Caco-2 (cell line): ENCODE data around the gene SV2C. TPM values are rescaled to one million over a fixed set of nuclear protein-coding genes. Genes with fewer than 3 reads are reported as not detected.

Source experiments
- BruUV-seq: library from RNA; stranded (reverse); fragments of 400-500 nt; replicated peaks from 2 replicates; lab custom pipeline; 2021; lab: Mats Ljungman, UMichigan
- CTCF ChIA-PET: fragments of 300-600 bp; sonication (Branson Sonifier 250); formaldehyde crosslinking; loops from one replicate; lab custom pipeline; 2022; ENCODE audit warnings: antibody characterized with exemption; lab: Charles Lee
- POLR2A ChIA-PET: fragments of 300-600 bp; sonication (Branson Sonifier 250); formaldehyde crosslinking; loops from one replicate; lab custom pipeline; 2022; ENCODE audit warnings: antibody characterized with exemption; lab: Charles Lee
- DNase-seq, 2 experiments: peaks; one replicate each; pipeline versions ENCODE4 v3.0.0 to v3.0.0-alpha.2; 2020 to 2022
- H3K27me3 ChIP-seq: replicated peaks from 2 replicates; pipeline ENCODE4 v1.6.0; 2011; ENCODE audit warnings: low read length; ENCODE audit not compliant: control insufficient read depth, insufficient read depth
- H3K36me3 ChIP-seq: 2 replicates; pipeline ENCODE4 v1.5.1; 2011; ENCODE audit warnings: low read length; ENCODE audit not compliant: control insufficient read depth, insufficient read depth
- H3K4me1 ChIP-seq: fragments of 250-450 bp; sonication (Bioruptor Pico); 2 replicates; pipeline ENCODE4 v1.5.1; 2020; ENCODE audit warnings: mild to moderate bottlenecking
- H3K4me3 ChIP-seq: 2 replicates; pipeline ENCODE4 v1.5.1; 2011; ENCODE audit warnings: low read depth, mild to moderate bottlenecking, control low read depth, low read length
- H3K9me3 ChIP-seq: fragments of 250-450 bp; sonication (Bioruptor Pico); 2 replicates; pipeline ENCODE4 v1.5.1; 2020; ENCODE audit warnings: mild to moderate bottlenecking, moderate library complexity
- H3K27ac Mint-ChIP-seq: one replicate; pipeline ENCODE4 v1.8.0; 2022; ENCODE audit warnings: mixed read lengths; ENCODE audit not compliant: unreplicated experiment
- H3K27me3 Mint-ChIP-seq: one replicate; pipeline ENCODE4 v1.8.0; 2022; ENCODE audit warnings: mixed read lengths; ENCODE audit not compliant: insufficient read depth, unreplicated experiment
- H3K36me3 Mint-ChIP-seq: one replicate; pipeline ENCODE4 v1.8.0; 2022; ENCODE audit warnings: mild to moderate bottlenecking, mixed read lengths; ENCODE audit not compliant: insufficient read depth, unreplicated experiment
- H3K4me1 Mint-ChIP-seq: one replicate; pipeline ENCODE4 v1.8.0; 2022; ENCODE audit warnings: low read depth, mixed read lengths; ENCODE audit not compliant: unreplicated experiment
- H3K4me3 Mint-ChIP-seq: one replicate; pipeline ENCODE4 v1.8.0; 2022; ENCODE audit warnings: mild to moderate bottlenecking, moderate library complexity, mixed read lengths; ENCODE audit not compliant: unreplicated experiment
- H3K9me3 Mint-ChIP-seq: one replicate; pipeline ENCODE4 v1.8.0; 2022; ENCODE audit warnings: mixed read lengths; ENCODE audit not compliant: unreplicated experiment
- intact Hi-C: fragments of 100-400 bp; cut with micrococcal nuclease; formaldehyde crosslinking; loops from one replicate; pipeline ENCODE4 v1.10.0; 2022; ENCODE audit not compliant: unreplicated experiment
- total RNA-seq: library from RNA; stranded (reverse); gene quantifications from 2 replicates; pipeline ENCODE4 v1.2.3, GENCODE V29; 2022
- TF ChIP-seq, protein P1 (sequence below), 2 experiments: fragments of 200-600 bp in 1 of 2; IDR thresholded peaks; 1 replicate in 1 of 2; 2 replicates in 1 of 2; pipeline versions ENCODE4 v1.5.1 to v1.8.0; 2011 to 2022; ENCODE audit warnings: antibody characterized with exemption in 1 of 2, control low read depth in 1 of 2, inconsistent platforms in 1 of 2, low read depth in 1 of 2, low read length in 1 of 2, mild to moderate bottlenecking in 1 of 2, moderate library complexity in 1 of 2; ENCODE audit not compliant: insufficient read depth in 1 of 2, severe bottlenecking in 1 of 2, unreplicated experiment in 1 of 2

The SV2C gene
- total RNA-seq, 1 experiment from 2014 or later, result not detected

DNA sequence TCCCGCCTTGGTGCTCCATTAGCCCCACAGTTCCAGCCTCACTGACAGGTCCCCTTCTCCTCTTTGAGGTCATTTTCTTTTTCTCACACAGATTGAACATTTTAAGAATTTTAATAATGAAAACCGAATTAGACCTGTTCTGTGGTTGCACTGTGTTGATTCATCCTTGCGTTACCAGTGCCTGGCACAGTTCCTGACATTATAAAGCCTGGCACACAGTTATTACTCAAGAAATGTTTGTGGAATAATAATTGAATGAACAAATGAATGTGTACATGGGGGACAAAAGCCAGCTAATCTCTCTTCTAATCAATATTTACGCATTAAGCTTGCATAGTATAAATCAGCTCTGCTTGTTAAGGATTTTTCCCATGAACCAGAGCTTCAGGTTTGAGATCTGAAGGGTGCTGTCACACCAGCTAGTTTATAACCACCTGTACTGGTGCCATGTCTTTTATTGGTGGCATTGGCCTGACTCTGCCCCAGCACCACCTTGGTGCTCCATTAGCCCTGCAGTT is 80.0 kb downstream of the SV2C start:
- no peaks in the 10 kb centered on the region for H3K4me1 Mint-ChIP-seq
- no peaks in the 10 kb centered on the region for H3K36me3 Mint-ChIP-seq
- no peak overlapping the region for H3K4me3 Mint-ChIP-seq
- no peak overlapping the region for H3K27ac Mint-ChIP-seq
- Histone ChIP-seq H3K36me3 (no peaks in the 10 kb centered on the region), H3K4me1 (no peaks in the 10 kb centered on the region), H3K4me3 (no peak overlapping the region), H3K27me3 (no peaks in the 10 kb centered on the region), H3K9me3 (no peaks in the 10 kb centered on the region)
- ChIA-PET POLR2A (no interaction called here), CTCF (no interaction called here)
- TF ChIP-seq, protein P1, sequence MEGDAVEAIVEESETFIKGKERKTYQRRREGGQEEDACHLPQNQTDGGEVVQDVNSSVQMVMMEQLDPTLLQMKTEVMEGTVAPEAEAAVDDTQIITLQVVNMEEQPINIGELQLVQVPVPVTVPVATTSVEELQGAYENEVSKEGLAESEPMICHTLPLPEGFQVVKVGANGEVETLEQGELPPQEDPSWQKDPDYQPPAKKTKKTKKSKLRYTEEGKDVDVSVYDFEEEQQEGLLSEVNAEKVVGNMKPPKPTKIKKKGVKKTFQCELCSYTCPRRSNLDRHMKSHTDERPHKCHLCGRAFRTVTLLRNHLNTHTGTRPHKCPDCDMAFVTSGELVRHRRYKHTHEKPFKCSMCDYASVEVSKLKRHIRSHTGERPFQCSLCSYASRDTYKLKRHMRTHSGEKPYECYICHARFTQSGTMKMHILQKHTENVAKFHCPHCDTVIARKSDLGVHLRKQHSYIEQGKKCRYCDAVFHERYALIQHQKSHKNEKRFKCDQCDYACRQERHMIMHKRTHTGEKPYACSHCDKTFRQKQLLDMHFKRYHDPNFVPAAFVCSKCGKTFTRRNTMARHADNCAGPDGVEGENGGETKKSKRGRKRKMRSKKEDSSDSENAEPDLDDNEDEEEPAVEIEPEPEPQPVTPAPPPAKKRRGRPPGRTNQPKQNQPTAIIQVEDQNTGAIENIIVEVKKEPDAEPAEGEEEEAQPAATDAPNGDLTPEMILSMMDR (IDR thresholded peaks at IDR 0.05; ENCODE audit: insufficient read depth in 1 of 2, low read depth in 1 of 2, low read length in 1 of 2, severe bottlenecking in 1 of 2, unreplicated experiment in 1 of 2), result no peak
- no peak for DNase-seq
- H3K27me3 Mint-ChIP-seq, result peaks cover 3% of the 10 kb centered on the region
- intact Hi-C loops, result no loop called here
- no TSS peak for BruUV-seq
- no peaks in the 10 kb centered on the region for H3K9me3 Mint-ChIP-seq

DNA sequence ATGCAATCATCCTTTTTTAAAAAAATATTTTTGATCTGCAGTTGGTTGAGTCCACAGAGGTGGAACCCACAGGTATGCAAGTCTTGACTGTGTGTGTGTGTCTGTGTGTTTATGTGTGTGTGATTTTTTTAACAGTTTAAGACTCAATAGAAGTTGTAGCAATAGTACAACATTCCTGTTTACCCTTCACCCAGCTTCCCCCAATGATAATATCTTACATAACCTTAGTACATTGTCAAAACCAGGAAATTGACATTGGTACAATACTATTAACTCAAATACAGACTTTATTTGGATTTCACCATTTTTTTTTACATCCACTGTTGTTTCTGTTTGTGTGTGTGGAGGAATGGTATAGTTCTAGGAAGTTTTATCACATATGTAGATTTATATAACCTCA is 81.8 kb downstream of the SV2C start:
- Mint-ChIP-seq H3K4me1 (no peaks in the 10 kb centered on the region), H3K36me3 (no peaks in the 10 kb centered on the region), H3K4me3 (no peak overlapping the region), H3K27ac (no peak overlapping the region), H3K27me3 (peaks cover 5% of the 10 kb centered on the region), H3K9me3 (no peaks in the 10 kb centered on the region)
- H3K4me1 ChIP-seq, result no peaks in the 10 kb centered on the region
- H3K36me3 ChIP-seq, result no peaks in the 10 kb centered on the region
- DNase-seq, result no peak
- ChIA-PET POLR2A (no interaction called here), CTCF (interaction anchor here (1.5 kb wide), 1 partner anchor 10 kb away, joined by 7 read pairs; no protein-coding TSS in a partner anchor)
- no peak overlapping the region for H3K4me3 ChIP-seq
- BruUV-seq, result no TSS peak
- H3K27me3 ChIP-seq, result no peaks in the 10 kb centered on the region
- TF ChIP-seq, protein P1 (IDR thresholded peaks at IDR 0.05; ENCODE audit: insufficient read depth in 1 of 2, low read depth in 1 of 2, low read length in 1 of 2, severe bottlenecking in 1 of 2, unreplicated experiment in 1 of 2), result no peak
- no peaks in the 10 kb centered on the region for H3K9me3 ChIP-seq
- intact Hi-C loops, result no loop called here

DNA sequence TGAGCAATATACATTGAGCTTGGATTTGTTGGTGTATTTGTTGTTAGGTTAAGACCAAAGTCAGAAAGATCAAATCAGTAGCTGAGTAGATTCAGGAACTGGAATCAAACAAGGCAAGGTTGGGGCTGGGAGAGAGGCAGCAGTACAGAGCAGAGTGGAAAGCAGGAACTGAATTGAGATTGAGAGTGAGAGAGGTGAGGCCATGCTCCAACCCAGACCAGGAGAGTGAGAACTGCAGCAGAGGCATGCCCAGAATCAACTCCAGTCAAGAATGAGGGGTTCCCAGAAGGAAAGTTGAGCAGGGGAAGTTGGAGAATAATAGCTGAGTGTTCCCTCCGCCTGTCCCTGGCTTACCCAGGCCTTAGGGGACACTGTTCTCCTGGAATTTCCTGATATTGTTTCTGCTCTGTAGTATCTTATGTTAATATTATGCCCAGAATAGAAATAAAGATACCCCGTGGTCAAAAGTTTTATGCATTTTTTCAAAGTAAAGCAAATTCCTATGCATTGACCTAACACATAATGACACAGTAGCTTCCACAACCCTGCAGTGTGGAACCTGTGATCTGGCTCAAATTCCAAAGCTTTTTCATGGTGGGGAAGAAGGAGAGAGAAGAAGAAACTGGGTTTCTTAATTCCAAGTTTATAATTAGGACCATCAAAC is 82.7 kb downstream of the SV2C start:
- POLR2A ChIA-PET, result no interaction called here
- DNase-seq, result no peak
- Histone ChIP-seq H3K27me3 (no peaks in the 10 kb centered on the region), H3K4me1 (no peaks in the 10 kb centered on the region), H3K9me3 (no peaks in the 10 kb centered on the region), H3K36me3 (no peaks in the 10 kb centered on the region), H3K4me3 (no peak overlapping the region)
- H3K27me3 Mint-ChIP-seq, result peaks cover 5% of the 10 kb centered on the region
- no peak overlapping the region for H3K27ac Mint-ChIP-seq
- intact Hi-C loops, result no loop called here
- no TSS peak for BruUV-seq
- H3K36me3 Mint-ChIP-seq, result no peaks in the 10 kb centered on the region
- H3K4me3 Mint-ChIP-seq, result no peak overlapping the region
- TF ChIP-seq, protein P1 (IDR thresholded peaks at IDR 0.05; ENCODE audit: insufficient read depth in 1 of 2, low read depth in 1 of 2, low read length in 1 of 2, severe bottlenecking in 1 of 2, unreplicated experiment in 1 of 2), result no peak
- H3K4me1 Mint-ChIP-seq, result no peaks in the 10 kb centered on the region
- CTCF ChIA-PET, result no interaction called here
- H3K9me3 Mint-ChIP-seq, result no peaks in the 10 kb centered on the region
